Left ventricle myocardium inferior (tissue), 1 donor: ENCODE data around the gene WDR55. TPM values are rescaled to one million over a fixed set of nuclear protein-coding genes. Genes with fewer than 3 reads are reported as not detected.
"Not testable (repeated sequence)": the region's sequence is repeated elsewhere in the genome, so short reads cannot be mapped to it uniquely, and the experiment has no call there.

Source experiments
- DNase-seq: peaks from one replicate; pipeline ENCODE4 v3.0.0-alpha.2; 2020
- H3K27ac ChIP-seq: fragments of 200-600 bp; replicated peaks from 2 replicates; pipeline ENCODE4 v1.8.0; 2021
- H3K27me3 ChIP-seq: fragments of 200-600 bp; 2 replicates; pipeline ENCODE4 v1.8.0; 2021; ENCODE audit warnings: low read depth
- H3K36me3 ChIP-seq: fragments of 200-600 bp; 2 replicates; pipeline ENCODE4 v1.8.0; 2021
- H3K4me1 ChIP-seq: fragments of 200-600 bp; 2 replicates; pipeline ENCODE4 v1.8.0; 2021
- H3K4me3 ChIP-seq: fragments of 200-600 bp; 2 replicates; pipeline ENCODE4 v1.8.0; 2021; ENCODE audit warnings: mild to moderate bottlenecking, moderate library complexity
- H3K9me3 ChIP-seq: fragments of 200-600 bp; replicated peaks from 2 replicates; pipeline ENCODE4 v1.8.0; 2021
- CTCF ChIP-seq: fragments of 200-600 bp; IDR thresholded peaks from 2 replicates; pipeline ENCODE4 v1.8.0; 2021; ENCODE audit warnings: antibody characterized with exemption, mild to moderate bottlenecking, borderline replicate concordance
- intact Hi-C: fragments of 100-400 bp; cut with micrococcal nuclease; formaldehyde crosslinking; loops from one replicate; pipeline ENCODE4 v1.11.0; 2022
- total RNA-seq: library from RNA; stranded (reverse); fragmentation: NEBNext Ultra II Directional; extraction: Animal tissue kit (Norgen Biotek cat#: 25700); gene quantifications from one replicate; pipeline ENCODE4 v1.2.1, GENCODE V29; 2021
- donor health status: DM: no; HTN: yes; CAD: no; lungs with severe emphysema.

WDR55 gene
- total RNA-seq, 1 donor from 2014 or later, result 11.4 TPM

- no peak for DNase-seq
Measured at GRCh38 chr5:140664030-140664358, 710 bp upstream of the WDR55 start.

GRCh38 chr5:140671035-140671434 is 6.3 kb downstream of the WDR55 start:
- DNase-seq, H3K27ac ChIP-seq, H3K27me3 ChIP-seq, intact Hi-C loops, H3K4me1 ChIP-seq, H3K9me3 ChIP-seq, H3K4me3 ChIP-seq: not testable (repeated sequence)
- peaks cover 79% of the 10 kb centered on the region for H3K36me3 ChIP-seq

More at GRCh38 chr5:140664030-140664358, 710 bp upstream of the WDR55 start:
- peaks cover 58% of the 10 kb centered on the region for H3K36me3 ChIP-seq
- intact Hi-C loops, result no loop called here
- no peak for TF ChIP-seq CTCF
- H3K27ac ChIP-seq, result peak overlapping the region; percentile 97
- H3K9me3 ChIP-seq, result no peaks in the 10 kb centered on the region
- H3K4me1 ChIP-seq, result peaks cover 31% of the 10 kb centered on the region
- no peaks in the 10 kb centered on the region for H3K27me3 ChIP-seq
- H3K4me3 ChIP-seq, result peak overlapping the region; percentile 83

- DNase-seq, result no peak
- no peak for TF ChIP-seq CTCF
- H3K27me3 ChIP-seq, result no peaks in the 10 kb centered on the region
- H3K4me3 ChIP-seq, result no peak overlapping the region
- H3K27ac ChIP-seq, result no peak overlapping the region
- peaks cover 2% of the 10 kb centered on the region for H3K4me1 ChIP-seq
- intact Hi-C loops, result no loop called here
- no peaks in the 10 kb centered on the region for H3K9me3 ChIP-seq
- H3K36me3 ChIP-seq, result peaks cover 85% of the 10 kb centered on the region
Measured at GRCh38 chr5:140671472-140672125, 6.9 kb downstream of the WDR55 start.

GRCh38 chr5:140672455-140673186 is 7.9 kb downstream of the WDR55 start:
- Histone ChIP-seq H3K4me3 (peak overlapping the region; percentile 7), H3K9me3 (no peaks in the 10 kb centered on the region), H3K27ac (no peak overlapping the region), H3K36me3 (peaks cover 92% of the 10 kb centered on the region), H3K27me3 (no peaks in the 10 kb centered on the region), H3K4me1 (no peaks in the 10 kb centered on the region)
- DNase-seq, result no peak
- intact Hi-C loops, result no loop called here
- TF ChIP-seq CTCF, result no peak

GRCh38 chr5:140673187-140673976 is 8.7 kb downstream of the WDR55 start, which contains the start of gene DND1:
TSS of gene DND1 (minus strand) at chr5:140673576. CDS start at chr5:140673542, 34 bp downstream.
- no peak for TF ChIP-seq CTCF
- intact Hi-C loops, result no loop called here
- no peaks in the 10 kb centered on the region for H3K9me3 ChIP-seq
- no peak for DNase-seq
- H3K36me3 ChIP-seq, result peaks cover 91% of the 10 kb centered on the region
- no peak within 1 kb of the TSS for H3K27ac ChIP-seq
- H3K4me3 ChIP-seq, result peak within 1 kb of the TSS; percentile 7
- no peaks in the 10 kb centered on the region for H3K4me1 ChIP-seq
- no peaks in the 10 kb centered on the region for H3K27me3 ChIP-seq

- DNase-seq, result no peak
- no peak overlapping the region for H3K27ac ChIP-seq
- H3K9me3 ChIP-seq, result no peaks in the 10 kb centered on the region
- intact Hi-C loops, result no loop called here
- H3K4me1 ChIP-seq, result no peaks in the 10 kb centered on the region
- H3K36me3 ChIP-seq, result peaks cover 89% of the 10 kb centered on the region
- no peak overlapping the region for H3K4me3 ChIP-seq
- TF ChIP-seq CTCF, result no peak
- no peaks in the 10 kb centered on the region for H3K27me3 ChIP-seq
Measured at GRCh38 chr5:140674211-140674610, 9.5 kb downstream of the WDR55 start.
